Measurements from ENCODE around the gene TNIP3. TPM values are rescaled to one million over a fixed set of nuclear protein-coding genes. Genes with fewer than 3 reads are reported as not detected.

The TNIP3 gene
- total RNA-seq, 2 experiments from 2014 or later: 1.9 to 2.4 TPM

DNA sequence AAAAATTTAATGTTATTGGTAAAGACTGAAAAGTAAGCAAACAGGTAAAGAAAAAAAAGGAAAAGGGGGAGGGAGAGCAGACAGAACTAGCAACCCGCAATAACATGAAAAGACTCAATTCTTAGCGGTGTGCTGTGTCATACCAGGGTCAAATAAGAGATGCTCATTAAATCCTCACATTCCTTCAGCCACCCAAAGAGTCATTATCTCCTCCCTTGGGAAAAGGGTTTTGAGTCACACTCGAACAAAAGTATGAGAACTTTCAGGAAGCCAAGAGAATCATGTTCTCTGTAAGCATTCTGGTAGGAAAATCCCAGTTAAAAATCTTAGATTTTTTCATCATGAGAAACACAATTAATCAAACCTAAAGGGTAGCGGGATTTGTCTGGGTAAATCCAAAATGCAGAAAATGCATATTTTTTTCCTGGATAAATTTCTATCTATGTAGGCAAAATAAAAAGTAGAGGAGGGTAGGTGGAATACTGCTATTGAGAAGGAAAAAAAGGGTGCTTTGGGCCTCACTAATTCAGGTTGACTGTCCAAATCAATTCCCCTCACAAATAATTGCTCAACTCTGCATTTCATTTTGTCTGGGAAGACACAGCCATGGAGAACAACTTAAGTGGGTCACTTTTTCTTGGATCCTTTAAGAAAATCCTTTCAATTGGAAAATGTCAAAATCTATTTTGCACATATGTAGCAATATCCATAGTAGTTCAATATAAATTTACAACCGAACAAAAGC lies 23.2 kb downstream of the TNIP3 start:
- Mint-ChIP-seq H3K27ac (peak overlapping the region; percentile 72), H3K36me3 (ENCODE audit: low read depth) (peaks cover 19% of the 10 kb centered on the region), H3K4me3 (no peak overlapping the region), H3K4me1 (ENCODE audit: low read depth) (peaks cover 52% of the 10 kb centered on the region), H3K27me3 (no peaks in the 10 kb centered on the region), H3K9me3 (no peaks in the 10 kb centered on the region)
- ATAC-seq (no peak), DNase-seq (no peak)
- TF ChIP-seq, protein P1, sequence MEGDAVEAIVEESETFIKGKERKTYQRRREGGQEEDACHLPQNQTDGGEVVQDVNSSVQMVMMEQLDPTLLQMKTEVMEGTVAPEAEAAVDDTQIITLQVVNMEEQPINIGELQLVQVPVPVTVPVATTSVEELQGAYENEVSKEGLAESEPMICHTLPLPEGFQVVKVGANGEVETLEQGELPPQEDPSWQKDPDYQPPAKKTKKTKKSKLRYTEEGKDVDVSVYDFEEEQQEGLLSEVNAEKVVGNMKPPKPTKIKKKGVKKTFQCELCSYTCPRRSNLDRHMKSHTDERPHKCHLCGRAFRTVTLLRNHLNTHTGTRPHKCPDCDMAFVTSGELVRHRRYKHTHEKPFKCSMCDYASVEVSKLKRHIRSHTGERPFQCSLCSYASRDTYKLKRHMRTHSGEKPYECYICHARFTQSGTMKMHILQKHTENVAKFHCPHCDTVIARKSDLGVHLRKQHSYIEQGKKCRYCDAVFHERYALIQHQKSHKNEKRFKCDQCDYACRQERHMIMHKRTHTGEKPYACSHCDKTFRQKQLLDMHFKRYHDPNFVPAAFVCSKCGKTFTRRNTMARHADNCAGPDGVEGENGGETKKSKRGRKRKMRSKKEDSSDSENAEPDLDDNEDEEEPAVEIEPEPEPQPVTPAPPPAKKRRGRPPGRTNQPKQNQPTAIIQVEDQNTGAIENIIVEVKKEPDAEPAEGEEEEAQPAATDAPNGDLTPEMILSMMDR (IDR thresholded peaks at IDR 0.05): no peak
- intact Hi-C loops (cut with micrococcal nuclease): no loop called here
- ChIA-PET POLR2A (no interaction called here), CTCF (no interaction called here)

DNA sequence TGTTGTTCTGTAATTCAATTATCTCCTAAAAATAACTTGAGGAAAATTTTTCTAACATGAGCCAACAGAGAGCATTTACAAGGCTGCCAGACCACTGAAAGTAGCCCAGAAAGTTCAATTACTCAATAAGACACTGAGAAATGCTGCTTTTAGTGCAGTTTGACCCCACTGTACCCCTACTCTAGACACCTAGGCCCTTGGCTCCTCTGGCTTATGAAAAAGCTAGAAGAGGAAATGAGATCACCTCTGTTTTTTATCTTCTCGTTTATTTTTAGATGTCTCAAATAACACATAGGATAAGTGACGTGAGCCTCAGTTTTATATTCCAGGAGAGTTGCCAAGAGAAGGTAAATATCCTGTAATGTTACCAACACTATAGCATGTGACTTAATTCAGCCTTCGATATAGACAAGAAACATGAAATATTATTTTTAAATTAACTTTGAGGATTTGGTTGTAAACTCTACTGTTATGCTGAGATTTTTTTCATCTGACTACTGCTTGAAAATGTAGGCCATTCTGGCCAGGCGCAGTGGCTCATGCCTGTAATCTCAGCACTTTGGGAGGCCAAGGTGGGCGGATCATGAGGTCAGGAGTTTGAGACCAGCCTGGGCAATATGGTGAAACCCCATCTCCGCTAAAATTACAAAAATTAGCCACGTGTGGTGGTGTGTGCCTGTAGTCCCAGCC lies 24.4 kb downstream of the TNIP3 start:
- intact Hi-C loops (cut with micrococcal nuclease): loop anchor here (5.0 kb wide), 1 partner anchor 38 kb away; no protein-coding TSS in a partner anchor
- no peak overlapping the region for H3K4me3 Mint-ChIP-seq
- ChIA-PET POLR2A (no interaction called here), CTCF (interaction anchor here (0.7 to 2.0 kb wide), 4 partner anchors 26 to 113 kb away, joined by 3 to 7 read pairs (median 4); no protein-coding TSS in a partner anchor)
- H3K27ac Mint-ChIP-seq: peak overlapping the region; percentile 91
- peaks cover 19% of the 10 kb centered on the region for H3K36me3 Mint-ChIP-seq (ENCODE audit: low read depth)
- H3K9me3 Mint-ChIP-seq: no peaks in the 10 kb centered on the region
- peak; percentile 36 for DNase-seq
- peak; percentile 71 for ATAC-seq
- no peaks in the 10 kb centered on the region for H3K27me3 Mint-ChIP-seq
- TF ChIP-seq, protein P1 (IDR thresholded peaks at IDR 0.05): no peak
- H3K4me1 Mint-ChIP-seq (ENCODE audit: low read depth): peaks cover 58% of the 10 kb centered on the region

GRCh38 chr4:121138039-121138825 lies 25.9 kb downstream of the TNIP3 start:
- DNase-seq (peak; percentile 87), ATAC-seq (peak; percentile 83)
- Mint-ChIP-seq H3K4me3 (peak overlapping the region; percentile 14), H3K27ac (peak overlapping the region; percentile 91), H3K36me3 (ENCODE audit: low read depth) (peaks cover 19% of the 10 kb centered on the region), H3K4me1 (ENCODE audit: low read depth) (peaks cover 53% of the 10 kb centered on the region), H3K27me3 (no peaks in the 10 kb centered on the region), H3K9me3 (no peaks in the 10 kb centered on the region)
- intact Hi-C loops (cut with micrococcal nuclease): loop anchor here (5.0 kb wide), 1 partner anchor 39 kb away; no protein-coding TSS in a partner anchor
- POLR2A ChIA-PET: interaction anchor here (0.8 to 1.3 kb wide), 3 partner anchors 19 to 44 kb away, joined by 3 read pairs; no protein-coding TSS in a partner anchor
- TF ChIP-seq, protein P1 (IDR thresholded peaks at IDR 0.05): no peak
- CTCF ChIA-PET: interaction anchor here (0.7 to 2.0 kb wide), 9 partner anchors 17 to 170 kb away, joined by 3 to 7 read pairs (median 3); no protein-coding TSS in a partner anchor

- Mint-ChIP-seq H3K27me3 (no peaks in the 10 kb centered on the region), H3K36me3 (ENCODE audit: low read depth) (peaks cover 6% of the 10 kb centered on the region), H3K4me1 (ENCODE audit: low read depth) (peaks cover 33% of the 10 kb centered on the region), H3K4me3 (no peak overlapping the region), H3K9me3 (peaks cover 2% of the 10 kb centered on the region), H3K27ac (no peak overlapping the region)
- DNase-seq: no peak
- TF ChIP-seq, protein P1 (IDR thresholded peaks at IDR 0.05): no peak
- ChIA-PET POLR2A (no interaction called here), CTCF (interaction anchor here (1.3 to 3.0 kb wide), 2 partner anchors 11 to 62 kb away, joined by 4 to 11 read pairs; no protein-coding TSS in a partner anchor)
- intact Hi-C loops (cut with micrococcal nuclease): no loop called here
- ATAC-seq: no peak
These were observed 33.8 kb downstream of the TNIP3 start for GRCh38 chr4:121130326-121130660.

All from activated CD8-positive, alpha-beta T cell treated with anti-CD3 and anti-CD28 coated beads for 36 hours (primary cell).